GM19025 (cell line): ENCODE data around the gene PRPF38A.

Experiments used
- ATAC-seq: cut with Tn5 transposase; IDR thresholded peaks from one replicate; pipeline ENCODE4 v1.9.1; 2021; ENCODE audit warnings: mild to moderate bottlenecking, low read depth, moderate library complexity; ENCODE audit not compliant: unreplicated experiment

The PRPF38A gene

DNA sequence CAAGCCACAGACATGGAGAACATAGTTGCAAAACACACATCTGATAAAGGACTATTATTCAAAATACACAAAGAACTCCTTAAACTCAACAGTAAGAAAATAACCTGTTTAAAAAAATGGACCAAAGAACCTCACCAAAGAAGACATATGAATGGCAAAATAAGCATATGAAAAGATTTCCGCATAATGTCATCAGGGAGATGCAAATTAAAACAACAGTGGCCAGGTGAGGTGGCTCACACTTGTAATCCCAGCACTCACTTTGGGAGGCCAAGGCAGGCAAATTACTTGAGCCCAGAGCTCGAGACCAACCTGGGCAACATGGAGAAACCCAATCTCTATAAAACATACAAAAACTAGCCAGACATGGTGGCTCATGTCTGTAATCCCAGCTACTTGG is 50.4 kb downstream of the PRPF38A start:
- ATAC-seq, result no peak

GRCh38 chr1:52455686-52456085 is 51.3 kb downstream of the PRPF38A start:
- no peak for ATAC-seq

DNA sequence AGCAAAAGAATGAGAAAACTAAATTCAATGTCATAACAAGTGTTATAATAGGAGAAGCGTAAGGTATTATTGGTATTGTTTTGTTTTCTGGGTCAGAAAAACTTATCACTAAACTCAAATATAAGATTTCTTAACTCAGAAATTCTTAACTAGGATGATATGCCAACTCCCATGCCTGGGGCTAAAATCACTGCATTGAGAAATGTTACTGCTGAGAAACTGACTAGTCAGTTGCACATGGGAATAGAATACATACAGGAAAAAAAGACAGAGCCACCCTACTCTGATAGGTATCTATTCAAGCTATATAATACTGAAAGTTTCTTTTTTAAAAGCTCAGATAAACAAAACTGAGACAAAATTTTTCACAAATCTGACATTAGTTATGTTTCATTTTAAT is 56.3 kb downstream of the PRPF38A start:
- ATAC-seq, result no peak

GRCh38 chr1:52461821-52462220 is 57.4 kb downstream of the PRPF38A start:
- ATAC-seq, result no peak

- ATAC-seq, result no peak
Observed at GRCh38 chr1:52463891-52464290, 59.5 kb downstream of the PRPF38A start.

GRCh38 chr1:52469108-52469507 is 64.7 kb downstream of the PRPF38A start:
- no peak for ATAC-seq
